Astrocyte (in vitro differentiated cells and primary cell): ENCODE measurements around the gene ZNF804B. TPM values are rescaled to one million over a fixed set of nuclear protein-coding genes. Genes with fewer than 3 reads are reported as not detected.

Experiments
- DNase-seq: peaks from one replicate; pipeline ENCODE4 v3.0.0-alpha.2; 2010; ENCODE audit warnings: low read depth
- FAIRE-seq: peaks from 2 replicates; lab custom pipeline; 2011; peaks lifted over from hg19 to GRCh38; lab: Jason Lieb, UNC
- H2AFZ ChIP-seq: 2 replicates; pipeline ENCODE4 v1.6.0; 2012; ENCODE audit warnings: low read depth, low read length, inconsistent platforms
- H3K27ac ChIP-seq: 2 replicates; pipeline ENCODE4 v1.5.1; 2011; ENCODE audit warnings: low read depth, low read length, inconsistent platforms
- H3K27me3 ChIP-seq: 2 replicates; pipeline ENCODE4 v1.6.0; 2011; ENCODE audit warnings: low read length, inconsistent platforms; ENCODE audit not compliant: insufficient read depth
- H3K36me3 ChIP-seq: 2 replicates; pipeline ENCODE4 v1.5.1; 2011; ENCODE audit warnings: low read length, inconsistent platforms; ENCODE audit not compliant: insufficient read depth
- H3K4me1 ChIP-seq: 2 replicates; pipeline ENCODE4 v1.5.1; 2011; ENCODE audit warnings: low read length, inconsistent platforms; ENCODE audit not compliant: insufficient read depth
- H3K4me2 ChIP-seq: 2 replicates; pipeline ENCODE4 v1.6.0; 2012; ENCODE audit warnings: low read length, inconsistent platforms
- H3K4me3 ChIP-seq: 2 replicates; pipeline ENCODE4 v1.5.1; 2011; ENCODE audit warnings: low read depth, mild to moderate bottlenecking, low read length, inconsistent platforms; ENCODE audit not compliant: insufficient read depth
- H3K79me2 ChIP-seq: 2 replicates; pipeline ENCODE4 v1.6.0; 2012; ENCODE audit warnings: mild to moderate bottlenecking, low read length, inconsistent platforms; ENCODE audit not compliant: insufficient read depth
- H3K9ac ChIP-seq: 2 replicates; pipeline ENCODE4 v1.6.0; 2012; ENCODE audit warnings: mild to moderate bottlenecking, low read length, inconsistent platforms
- H3K9me3 ChIP-seq: 2 replicates; pipeline ENCODE4 v1.5.1; 2012; ENCODE audit warnings: low read depth, mild to moderate bottlenecking, low read length, inconsistent platforms; ENCODE audit not compliant: insufficient read depth
- H4K20me1 ChIP-seq: 2 replicates; pipeline ENCODE4 v1.6.0; 2012; ENCODE audit warnings: low read length, inconsistent platforms; ENCODE audit not compliant: insufficient read depth
- H3K27ac Mint-ChIP-seq: one replicate; pipeline ENCODE4 v1.8.0; 2021; ENCODE audit warnings: mild to moderate bottlenecking, mixed read lengths; ENCODE audit not compliant: unreplicated experiment
- H3K27me3 Mint-ChIP-seq: one replicate; pipeline ENCODE4 v1.8.0; 2021; ENCODE audit warnings: low read depth, mixed read lengths; ENCODE audit not compliant: unreplicated experiment
- H3K36me3 Mint-ChIP-seq: one replicate; pipeline ENCODE4 v1.8.0; 2021; ENCODE audit warnings: low read depth, mixed read lengths; ENCODE audit not compliant: unreplicated experiment
- H3K4me1 Mint-ChIP-seq: one replicate; pipeline ENCODE4 v1.8.0; 2021; ENCODE audit warnings: low read depth, mixed read lengths; ENCODE audit not compliant: unreplicated experiment
- H3K4me3 Mint-ChIP-seq: one replicate; pipeline ENCODE4 v1.8.0; 2021; ENCODE audit warnings: mild to moderate bottlenecking, moderate library complexity, mixed read lengths; ENCODE audit not compliant: unreplicated experiment
- H3K9me3 Mint-ChIP-seq: one replicate; pipeline ENCODE4 v1.8.0; 2021; ENCODE audit warnings: mild to moderate bottlenecking, mixed read lengths; ENCODE audit not compliant: unreplicated experiment
- EZH2 ChIP-seq: IDR thresholded peaks from 2 replicates; pipeline ENCODE4 v1.6.1; 2012; ENCODE audit warnings: mild to moderate bottlenecking, low read length, inconsistent platforms; ENCODE audit not compliant: insufficient read depth
- total RNA-seq: library from RNA; stranded (reverse); gene quantifications from 2 replicates; pipeline ENCODE4 v1.2.1, GENCODE V29; 2021
- TF ChIP-seq, protein P1 (sequence below): IDR thresholded peaks from 2 replicates; pipeline ENCODE4 v1.5.1; 2011; ENCODE audit warnings: low read depth, mild to moderate bottlenecking, inconsistent platforms, low read length, moderate library complexity; ENCODE audit not compliant: insufficient read depth

Gene ZNF804B
- total RNA-seq, 1 donor from 2014 or later, result not detected

DNA sequence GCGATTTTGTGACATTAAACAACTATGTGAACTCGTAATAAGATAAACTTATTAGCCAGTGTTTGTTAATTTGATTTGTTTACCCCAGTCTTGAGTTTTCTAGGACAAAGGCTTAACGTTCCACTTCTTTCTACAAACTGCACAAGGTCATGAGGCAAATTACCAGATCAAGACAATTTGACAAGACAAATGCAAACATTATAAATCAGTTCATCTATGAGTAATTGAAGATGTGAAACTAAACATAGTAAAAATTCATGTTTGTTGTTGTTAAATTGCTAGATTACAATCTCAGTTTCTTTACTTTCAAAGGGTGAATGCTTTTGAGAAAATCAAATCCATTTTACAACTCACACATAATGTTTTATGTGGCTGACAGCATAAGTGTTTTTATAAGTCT, 13.4 kb upstream of the ZNF804B start:
- Histone ChIP-seq H2AFZ (no peak overlapping the region), H3K36me3 (no peaks in the 10 kb centered on the region), H3K4me1 (no peaks in the 10 kb centered on the region), H3K9ac (no peak overlapping the region), H4K20me1 (no peaks in the 10 kb centered on the region), H3K27ac (no peak overlapping the region), H3K9me3 (no peaks in the 10 kb centered on the region), H3K79me2 (no peaks in the 10 kb centered on the region), H3K4me2 (no peak overlapping the region), H3K27me3 (no peaks in the 10 kb centered on the region), H3K4me3 (no peak overlapping the region)
- Mint-ChIP-seq H3K36me3 (no peaks in the 10 kb centered on the region), H3K27ac (no peak overlapping the region), H3K4me3 (no peak overlapping the region), H3K9me3 (no peaks in the 10 kb centered on the region), H3K27me3 (no peaks in the 10 kb centered on the region), H3K4me1 (no peaks in the 10 kb centered on the region)
- no peak for FAIRE-seq
- no peak for DNase-seq
- TF ChIP-seq EZH2, result no peak
- TF ChIP-seq, protein P1, sequence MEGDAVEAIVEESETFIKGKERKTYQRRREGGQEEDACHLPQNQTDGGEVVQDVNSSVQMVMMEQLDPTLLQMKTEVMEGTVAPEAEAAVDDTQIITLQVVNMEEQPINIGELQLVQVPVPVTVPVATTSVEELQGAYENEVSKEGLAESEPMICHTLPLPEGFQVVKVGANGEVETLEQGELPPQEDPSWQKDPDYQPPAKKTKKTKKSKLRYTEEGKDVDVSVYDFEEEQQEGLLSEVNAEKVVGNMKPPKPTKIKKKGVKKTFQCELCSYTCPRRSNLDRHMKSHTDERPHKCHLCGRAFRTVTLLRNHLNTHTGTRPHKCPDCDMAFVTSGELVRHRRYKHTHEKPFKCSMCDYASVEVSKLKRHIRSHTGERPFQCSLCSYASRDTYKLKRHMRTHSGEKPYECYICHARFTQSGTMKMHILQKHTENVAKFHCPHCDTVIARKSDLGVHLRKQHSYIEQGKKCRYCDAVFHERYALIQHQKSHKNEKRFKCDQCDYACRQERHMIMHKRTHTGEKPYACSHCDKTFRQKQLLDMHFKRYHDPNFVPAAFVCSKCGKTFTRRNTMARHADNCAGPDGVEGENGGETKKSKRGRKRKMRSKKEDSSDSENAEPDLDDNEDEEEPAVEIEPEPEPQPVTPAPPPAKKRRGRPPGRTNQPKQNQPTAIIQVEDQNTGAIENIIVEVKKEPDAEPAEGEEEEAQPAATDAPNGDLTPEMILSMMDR, result no peak

DNA sequence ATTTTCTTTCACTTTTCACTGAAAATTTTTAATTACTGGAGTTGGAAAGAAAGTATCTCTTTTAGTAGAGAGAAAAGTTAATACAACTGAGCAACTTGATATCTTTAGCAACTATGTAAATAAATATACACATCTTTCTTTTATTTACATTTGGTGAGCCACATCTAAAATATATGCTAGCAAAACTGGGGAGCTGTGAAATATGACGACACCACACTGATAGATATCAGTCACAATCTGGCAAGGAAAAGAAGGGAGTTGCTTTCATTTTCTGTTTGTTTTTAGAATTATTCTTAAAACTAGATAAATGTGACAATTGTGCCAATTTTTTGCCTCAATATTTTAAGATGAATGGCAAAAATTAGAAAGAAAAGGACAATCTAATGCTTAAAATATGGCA, 2.7 kb upstream of the ZNF804B start:
- Mint-ChIP-seq H3K27me3 (peaks cover 34% of the 10 kb centered on the region), H3K36me3 (no peaks in the 10 kb centered on the region), H3K27ac (no peak overlapping the region), H3K4me1 (no peaks in the 10 kb centered on the region), H3K4me3 (no peak overlapping the region), H3K9me3 (no peaks in the 10 kb centered on the region)
- Histone ChIP-seq H3K4me2 (no peak overlapping the region), H4K20me1 (no peaks in the 10 kb centered on the region), H3K27ac (no peak overlapping the region), H3K27me3 (peaks cover 23% of the 10 kb centered on the region), H3K4me1 (no peaks in the 10 kb centered on the region), H3K4me3 (no peak overlapping the region), H3K9me3 (no peaks in the 10 kb centered on the region), H3K79me2 (no peaks in the 10 kb centered on the region), H3K36me3 (no peaks in the 10 kb centered on the region), H3K9ac (no peak overlapping the region), H2AFZ (no peak overlapping the region)
- TF ChIP-seq, protein P1, result no peak
- TF ChIP-seq EZH2, result no peak
- no peak for FAIRE-seq
- DNase-seq, result no peak

DNA sequence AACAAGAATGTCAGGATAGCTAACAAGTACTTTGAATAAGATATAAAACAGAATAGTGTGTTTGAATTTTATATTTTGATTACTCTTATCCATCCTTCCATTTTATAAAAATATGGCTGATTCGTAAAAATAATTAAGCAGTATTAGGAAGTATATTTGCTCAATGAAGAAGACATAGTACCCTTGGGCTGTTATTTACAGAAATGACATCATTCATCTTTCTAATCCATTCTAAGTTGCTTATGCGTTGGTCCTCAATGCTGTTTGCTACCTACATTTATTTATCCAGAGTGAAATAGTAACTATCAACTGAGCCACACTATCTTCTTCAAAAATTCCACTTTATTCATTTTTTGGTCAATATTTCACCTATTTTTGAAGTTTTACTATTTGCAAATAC, 2.1 kb upstream of the ZNF804B start:
- Histone ChIP-seq H3K79me2 (no peaks in the 10 kb centered on the region), H3K4me3 (no peak overlapping the region), H3K9me3 (no peaks in the 10 kb centered on the region), H3K4me1 (no peaks in the 10 kb centered on the region), H3K27ac (no peak overlapping the region), H4K20me1 (no peaks in the 10 kb centered on the region), H3K27me3 (peaks cover 23% of the 10 kb centered on the region), H2AFZ (no peak overlapping the region), H3K9ac (no peak overlapping the region), H3K4me2 (no peak overlapping the region), H3K36me3 (no peaks in the 10 kb centered on the region)
- no peaks in the 10 kb centered on the region for H3K36me3 Mint-ChIP-seq
- DNase-seq (no peak), FAIRE-seq (no peak)
- peaks cover 35% of the 10 kb centered on the region for H3K27me3 Mint-ChIP-seq
- H3K4me1 Mint-ChIP-seq, result no peaks in the 10 kb centered on the region
- H3K9me3 Mint-ChIP-seq, result no peaks in the 10 kb centered on the region
- no peak overlapping the region for H3K27ac Mint-ChIP-seq
- TF ChIP-seq EZH2, result no peak
- TF ChIP-seq, protein P1, result no peak
- H3K4me3 Mint-ChIP-seq, result no peak overlapping the region
